DND-41 (cell line): ENCODE data around the gene CCDC63.
A peak's percentile ranks its signal among the peaks of the same experiment; 100 is the strongest.

Experiments used
- ATAC-seq: fragments of 200-7000 bp; cut with Tn5 transposase; 3 replicates; pipeline ENCODE4 v1.9.1; 2021; ENCODE audit warnings: low read depth; ENCODE audit not compliant: insufficient read depth
- DNase-seq: peaks from one replicate; pipeline ENCODE4 v3.0.0-alpha.2; 2020
- H2AFZ ChIP-seq: 2 replicates; pipeline ENCODE4 v1.6.0; 2012; ENCODE audit warnings: low read depth, low read length
- H3K27ac ChIP-seq: 2 replicates; pipeline ENCODE4 v1.5.1; 2012; ENCODE audit warnings: low read length, inconsistent platforms
- H3K27me3 ChIP-seq: fragments of 200-600 bp; sonication (generic); 2 replicates; pipeline ENCODE4 v1.6.0; 2012; ENCODE audit warnings: low read length, mild to moderate bottlenecking, inconsistent platforms; ENCODE audit not compliant: insufficient read depth, poor library complexity
- H3K36me3 ChIP-seq: 2 replicates; pipeline ENCODE4 v1.5.1; 2012; ENCODE audit warnings: low read length, inconsistent platforms; ENCODE audit not compliant: insufficient read depth
- H3K4me1 ChIP-seq: 2 replicates; pipeline ENCODE4 v1.5.1; 2012; ENCODE audit warnings: mild to moderate bottlenecking, low read length; ENCODE audit not compliant: insufficient read depth
- H3K4me2 ChIP-seq: 2 replicates; pipeline ENCODE4 v1.6.0; 2012; ENCODE audit warnings: mild to moderate bottlenecking, moderate library complexity, low read length, inconsistent platforms; ENCODE audit not compliant: insufficient read depth
- H3K4me3 ChIP-seq, 2 experiments: fragments of 200-600 bp in 1 of 2; shearing (Covaris generic) in 1 of 2; 2 replicates each; pipeline ENCODE4 v1.5.1; 2012 to 2016; ENCODE audit warnings: inconsistent platforms in 2 of 2, low read length in 2 of 2, mild to moderate bottlenecking in 2 of 2, low read depth in 1 of 2, moderate library complexity in 1 of 2
- H3K79me2 ChIP-seq: 2 replicates; pipeline ENCODE4 v1.6.0; 2012; ENCODE audit warnings: low read length, inconsistent platforms; ENCODE audit not compliant: insufficient read depth
- H3K9ac ChIP-seq: 2 replicates; pipeline ENCODE4 v1.6.0; 2012; ENCODE audit warnings: low read depth, mild to moderate bottlenecking, inconsistent platforms, low read length, moderate library complexity
- H3K9me3 ChIP-seq: 2 replicates; pipeline ENCODE4 v1.5.1; 2012; ENCODE audit warnings: low read length, moderate library complexity, mild to moderate bottlenecking, inconsistent platforms; ENCODE audit not compliant: insufficient read depth, severe bottlenecking
- H4K20me1 ChIP-seq: 2 replicates; pipeline ENCODE4 v1.6.0; 2012; ENCODE audit warnings: low read length; ENCODE audit not compliant: insufficient read depth
- EZH2 ChIP-seq: IDR thresholded peaks from 3 replicates; pipeline ENCODE4 v1.6.1; 2012; ENCODE audit warnings: borderline replicate concordance, low read depth, mild to moderate bottlenecking, moderate library complexity, low read length, inconsistent platforms; ENCODE audit not compliant: severe bottlenecking
- TF ChIP-seq, protein P1 (sequence below): IDR thresholded peaks from 2 replicates; pipeline ENCODE4 v1.5.1; 2012; ENCODE audit warnings: borderline replicate concordance, low read length, moderate library complexity, mild to moderate bottlenecking; ENCODE audit not compliant: poor library complexity, severe bottlenecking; ENCODE audit errors: extremely low read depth

CCDC63 gene

DNA sequence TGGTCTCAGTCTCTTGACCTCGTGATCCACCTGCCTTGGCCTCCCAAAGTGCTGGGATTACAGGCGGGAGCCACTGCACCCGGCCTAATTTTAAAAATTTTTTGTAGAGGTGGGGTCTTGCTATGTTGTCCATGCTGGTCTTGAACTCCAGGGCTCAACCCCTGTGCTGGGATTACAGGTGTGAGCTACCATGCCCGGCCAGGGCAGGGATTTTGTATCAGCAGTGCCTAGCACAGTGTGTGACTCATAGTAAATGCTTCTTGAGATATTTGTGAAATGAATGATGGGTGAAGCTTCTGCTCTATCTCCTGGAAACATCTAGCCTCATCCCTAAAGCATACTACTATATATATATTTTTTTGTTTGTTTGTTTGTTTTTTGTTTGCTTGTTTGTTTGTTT, 36.5 kb downstream of the CCDC63 start:
- ATAC-seq (no peak), DNase-seq (no peak)
- Histone ChIP-seq H3K36me3 (no peaks in the 10 kb centered on the region), H2AFZ (no peak overlapping the region), H3K4me3 (no peak overlapping the region), H3K9ac (no peak overlapping the region), H3K79me2 (no peaks in the 10 kb centered on the region), H3K4me1 (peaks cover 4% of the 10 kb centered on the region; the same call in 1 of the 2 replicates), H3K9me3 (no peaks in the 10 kb centered on the region), H3K4me2 (no peak overlapping the region), H4K20me1 (no peaks in the 10 kb centered on the region), H3K27ac (no peak overlapping the region), H3K27me3 (no peaks in the 10 kb centered on the region)
- TF ChIP-seq, protein P1, sequence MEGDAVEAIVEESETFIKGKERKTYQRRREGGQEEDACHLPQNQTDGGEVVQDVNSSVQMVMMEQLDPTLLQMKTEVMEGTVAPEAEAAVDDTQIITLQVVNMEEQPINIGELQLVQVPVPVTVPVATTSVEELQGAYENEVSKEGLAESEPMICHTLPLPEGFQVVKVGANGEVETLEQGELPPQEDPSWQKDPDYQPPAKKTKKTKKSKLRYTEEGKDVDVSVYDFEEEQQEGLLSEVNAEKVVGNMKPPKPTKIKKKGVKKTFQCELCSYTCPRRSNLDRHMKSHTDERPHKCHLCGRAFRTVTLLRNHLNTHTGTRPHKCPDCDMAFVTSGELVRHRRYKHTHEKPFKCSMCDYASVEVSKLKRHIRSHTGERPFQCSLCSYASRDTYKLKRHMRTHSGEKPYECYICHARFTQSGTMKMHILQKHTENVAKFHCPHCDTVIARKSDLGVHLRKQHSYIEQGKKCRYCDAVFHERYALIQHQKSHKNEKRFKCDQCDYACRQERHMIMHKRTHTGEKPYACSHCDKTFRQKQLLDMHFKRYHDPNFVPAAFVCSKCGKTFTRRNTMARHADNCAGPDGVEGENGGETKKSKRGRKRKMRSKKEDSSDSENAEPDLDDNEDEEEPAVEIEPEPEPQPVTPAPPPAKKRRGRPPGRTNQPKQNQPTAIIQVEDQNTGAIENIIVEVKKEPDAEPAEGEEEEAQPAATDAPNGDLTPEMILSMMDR, result no peak
- TF ChIP-seq EZH2, result no peak

DNA sequence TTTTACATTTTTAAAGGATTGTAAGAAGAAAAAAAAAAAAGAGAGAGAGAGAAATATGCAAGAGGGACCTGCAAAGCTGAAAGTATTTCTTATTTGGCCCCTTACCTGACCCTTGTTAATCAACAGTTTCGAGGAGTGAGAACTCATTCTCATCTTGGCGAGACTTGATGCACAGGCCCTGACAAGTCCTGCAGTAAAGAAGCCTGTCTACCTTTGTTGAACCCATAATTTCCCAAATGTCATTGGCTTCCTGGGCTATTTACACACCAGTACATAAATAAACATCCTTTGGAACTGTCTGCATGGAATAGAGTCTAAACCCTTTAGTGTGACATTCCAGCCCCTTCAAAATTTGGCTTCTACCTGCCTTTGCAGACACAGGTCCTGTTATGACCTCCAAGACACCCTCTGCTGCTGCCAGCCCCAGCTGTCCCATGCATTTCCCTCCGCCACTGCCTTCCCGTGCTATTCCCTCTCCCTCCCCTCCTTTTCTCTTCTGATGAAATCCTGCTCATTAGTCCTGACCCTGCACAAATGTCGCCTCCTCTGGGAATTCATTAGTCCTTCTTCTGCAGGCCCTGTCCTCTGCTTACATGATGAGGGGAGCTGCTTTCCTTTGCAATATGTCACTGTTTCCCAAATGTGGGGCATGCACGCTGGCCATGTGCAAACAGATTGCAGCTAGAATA, 38.5 kb downstream of the CCDC63 start:
- no peak overlapping the region for H3K4me3 ChIP-seq
- TF ChIP-seq, protein P1, result no peak
- TF ChIP-seq EZH2, result no peak
- peaks cover 4% of the 10 kb centered on the region; the same call in 1 of the 2 replicates for H3K4me1 ChIP-seq
- no peaks in the 10 kb centered on the region for H4K20me1 ChIP-seq
- H3K4me2 ChIP-seq, result no peak overlapping the region
- no peaks in the 10 kb centered on the region for H3K36me3 ChIP-seq
- DNase-seq, result no peak
- no peak overlapping the region for H2AFZ ChIP-seq
- H3K27ac ChIP-seq, result no peak overlapping the region
- H3K79me2 ChIP-seq, result no peaks in the 10 kb centered on the region
- H3K27me3 ChIP-seq, result no peaks in the 10 kb centered on the region
- ATAC-seq, result no peak
- no peak overlapping the region for H3K9ac ChIP-seq
- no peaks in the 10 kb centered on the region for H3K9me3 ChIP-seq

DNA sequence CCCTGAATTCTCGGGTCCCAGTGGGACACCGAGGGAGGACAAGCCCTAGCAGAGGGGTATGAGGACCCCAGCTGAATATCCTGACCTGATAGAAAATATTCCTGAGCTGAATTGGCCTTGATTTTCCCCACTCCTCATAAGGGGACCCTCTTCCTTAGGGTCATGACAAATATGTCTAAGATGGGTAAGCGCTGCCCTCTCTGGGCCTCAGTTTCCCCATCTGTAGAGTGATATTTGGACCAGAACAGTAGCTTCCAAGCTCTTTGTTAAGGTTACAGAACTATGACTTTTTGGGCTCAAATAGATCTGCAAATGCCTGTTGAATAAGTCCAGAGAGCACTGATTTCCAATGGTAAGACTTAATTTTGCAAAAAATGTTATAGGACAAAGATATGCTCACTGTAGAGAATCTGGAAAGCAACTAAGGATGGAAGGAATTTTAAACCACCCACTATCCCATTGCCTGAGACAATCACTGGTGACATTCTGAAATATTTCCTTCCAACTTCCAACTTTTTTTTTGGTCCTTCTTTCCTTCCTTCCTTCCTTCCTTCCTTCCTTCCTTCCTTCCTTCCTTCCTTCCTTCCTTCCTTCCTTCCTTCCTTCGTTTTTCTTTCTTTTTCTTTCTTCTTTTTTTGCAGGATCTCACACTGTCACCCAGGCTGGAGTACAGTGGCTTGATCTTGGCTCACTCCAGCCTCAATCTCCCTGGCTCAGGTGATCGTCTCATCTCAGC, 41.6 kb downstream of the CCDC63 start:
- H3K4me3 ChIP-seq, result 0 out of 4 replicates have a peak overlapping the region, but pooled peaks of 1 of the 2 experiments have one; percentile 61
- H3K4me1 ChIP-seq, result peaks cover 4% of the 10 kb centered on the region; the same call in 1 of the 2 replicates
- no peaks in the 10 kb centered on the region for H4K20me1 ChIP-seq
- H3K9ac ChIP-seq, result no peak overlapping the region
- DNase-seq (no peak), ATAC-seq (no peak)
- H3K36me3 ChIP-seq, result no peaks in the 10 kb centered on the region
- no peak overlapping the region for H3K27ac ChIP-seq
- H3K79me2 ChIP-seq, result no peaks in the 10 kb centered on the region
- H3K9me3 ChIP-seq, result no peaks in the 10 kb centered on the region
- TF ChIP-seq EZH2, result no peak
- TF ChIP-seq, protein P1, result no peak
- H2AFZ ChIP-seq, result no peak overlapping the region
- no peaks in the 10 kb centered on the region for H3K27me3 ChIP-seq
- H3K4me2 ChIP-seq, result peak overlapping the region; percentile 69; the same call in 1 of the 2 replicates
